Measurements from ENCODE around the gene TXNDC9.
"Not testable (repeated sequence)": the region's sequence is repeated elsewhere in the genome, so short reads cannot be mapped to it uniquely, and the experiment has no call there.

Gene TXNDC9

GRCh38 chr2:99373144-99373543 is 37.0 kb upstream of the TXNDC9 start:
- TF ChIP-seq CTCF (IDR thresholded peaks at IDR 0.05) (no peak), ZFX (IDR thresholded peaks at IDR 0.05; ENCODE audit: borderline replicate concordance) (no peak)
- no peak overlapping the region for H3K27ac ChIP-seq

GRCh38 chr2:99368854-99369253 is 32.7 kb upstream of the TXNDC9 start:
- H3K27ac ChIP-seq, result not testable (repeated sequence)

- TF ChIP-seq ZFX (IDR thresholded peaks at IDR 0.05; ENCODE audit: borderline replicate concordance) (no peak), CTCF (IDR thresholded peaks at IDR 0.05) (no peak)
- H3K27ac ChIP-seq, result no peak overlapping the region
Observed at GRCh38 chr2:99365661-99366060, 29.5 kb upstream of the TXNDC9 start.

- no peak for TF ChIP-seq ZFX (IDR thresholded peaks at IDR 0.05; ENCODE audit: borderline replicate concordance)
- no peak for TF ChIP-seq CTCF (IDR thresholded peaks at IDR 0.05)
- H3K27ac ChIP-seq, result no peak overlapping the region
Observed at GRCh38 chr2:99356853-99357252, 20.7 kb upstream of the TXNDC9 start.

- not testable (repeated sequence) for H3K27ac ChIP-seq
Observed at GRCh38 chr2:99354825-99355224, 18.7 kb upstream of the TXNDC9 start.

- H3K27ac ChIP-seq, result no peak overlapping the region
- TF ChIP-seq ZFX (IDR thresholded peaks at IDR 0.05; ENCODE audit: borderline replicate concordance), result no peak
- no peak for TF ChIP-seq CTCF (IDR thresholded peaks at IDR 0.05)
Observed at GRCh38 chr2:99354070-99354469, 17.9 kb upstream of the TXNDC9 start.

GRCh38 chr2:99350194-99350593 is 14.1 kb upstream of the TXNDC9 start:
- TF ChIP-seq CTCF (IDR thresholded peaks at IDR 0.05), result no peak
- no peak for TF ChIP-seq ZFX (IDR thresholded peaks at IDR 0.05; ENCODE audit: borderline replicate concordance)
- H3K27ac ChIP-seq, result no peak overlapping the region

GRCh38 chr2:99348173-99348572 is 12.0 kb upstream of the TXNDC9 start:
- TF ChIP-seq CTCF (IDR thresholded peaks at IDR 0.05), result no peak
- no peak for TF ChIP-seq ZFX (IDR thresholded peaks at IDR 0.05; ENCODE audit: borderline replicate concordance)
- no peak overlapping the region for H3K27ac ChIP-seq
